GM18511 (cell line): ENCODE data around the gene HERPUD1.

Experiments
- ATAC-seq: cut with Tn5 transposase; IDR thresholded peaks from one replicate; pipeline ENCODE4 v1.9.1; 2021; ENCODE audit warnings: mild to moderate bottlenecking, moderate library complexity; ENCODE audit not compliant: unreplicated experiment

HERPUD1 gene

DNA sequence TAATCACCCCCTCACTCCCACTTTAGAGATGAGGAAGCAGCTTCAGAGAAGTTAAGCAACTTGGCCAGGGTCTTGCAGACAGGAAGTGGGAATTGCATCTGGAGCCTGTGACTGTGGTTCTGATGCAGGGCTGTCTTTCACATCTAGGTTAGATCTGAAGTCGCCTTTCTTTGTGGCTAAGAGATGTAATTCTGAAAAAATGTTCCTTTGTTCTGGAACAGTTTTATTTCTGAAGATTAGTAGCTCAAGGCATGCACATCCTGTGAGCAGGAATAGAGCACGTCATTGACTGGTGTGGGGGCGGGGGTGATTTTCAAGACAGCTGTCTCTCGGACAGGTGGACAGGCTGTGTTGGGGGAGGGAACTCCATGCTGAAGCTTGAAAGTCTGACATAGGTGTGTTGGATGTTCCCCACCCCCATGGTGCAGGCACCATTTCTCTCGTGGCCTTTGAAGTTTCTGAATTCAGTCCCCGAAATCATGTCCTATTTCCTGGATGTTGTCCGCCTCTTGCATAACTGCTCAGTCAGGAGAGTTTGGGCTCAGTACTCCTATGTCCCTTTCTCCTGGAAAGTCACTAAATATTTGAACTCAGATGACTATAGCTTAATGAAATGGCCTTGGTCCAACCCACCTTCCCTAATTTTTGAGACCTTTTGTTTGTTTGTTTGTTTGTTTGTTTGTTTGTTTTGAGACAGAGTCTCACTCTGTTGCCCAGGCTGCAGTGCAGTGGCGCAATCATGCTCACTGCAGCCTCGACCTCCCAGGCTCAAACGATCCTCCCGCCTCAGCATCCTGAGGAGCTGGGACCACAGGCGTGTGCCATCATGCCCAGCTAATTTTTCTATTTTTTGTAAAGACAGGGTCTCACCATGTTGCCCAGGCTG, 21.0 kb upstream of the HERPUD1 start:
- ATAC-seq = no peak

DNA sequence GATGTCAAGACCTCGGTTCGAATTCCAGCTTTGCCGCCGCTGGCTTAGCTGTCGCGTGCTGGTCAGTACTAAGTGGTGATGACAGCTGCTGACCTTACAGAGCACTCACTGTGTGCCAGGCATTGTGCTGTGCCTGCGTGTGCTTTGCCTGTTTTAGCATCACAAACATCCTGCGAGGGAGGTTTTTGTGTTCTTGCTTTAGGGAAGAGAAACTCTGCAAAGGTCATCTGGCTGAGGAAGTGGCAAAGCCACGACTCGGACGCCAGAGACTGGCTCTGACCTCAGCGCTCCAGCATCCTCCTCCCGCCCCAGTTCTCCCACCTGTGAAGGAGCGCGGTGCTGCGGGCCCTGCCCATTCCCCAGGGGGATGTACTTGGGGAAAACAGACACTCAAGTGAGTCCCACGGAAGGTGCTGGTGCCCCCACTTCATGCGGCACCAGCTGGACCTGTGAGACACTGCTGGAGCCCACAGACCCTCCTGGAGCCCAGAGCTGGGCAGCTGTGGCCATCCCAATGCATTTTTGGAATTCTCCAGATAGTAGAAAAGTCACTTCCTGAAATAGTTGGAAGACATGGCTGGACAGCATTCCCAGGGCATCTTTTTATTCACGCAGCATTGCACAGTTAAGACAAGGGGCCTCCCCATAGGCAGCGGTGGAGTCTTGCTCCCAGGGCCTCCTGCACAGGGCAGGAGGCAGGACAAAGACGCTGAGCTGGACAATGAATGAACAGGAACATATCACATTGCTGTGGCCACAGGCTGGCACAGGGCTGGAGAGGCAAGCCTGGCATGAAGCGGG, 20.0 kb upstream of the HERPUD1 start:
- ATAC-seq = peak; percentile 71

DNA sequence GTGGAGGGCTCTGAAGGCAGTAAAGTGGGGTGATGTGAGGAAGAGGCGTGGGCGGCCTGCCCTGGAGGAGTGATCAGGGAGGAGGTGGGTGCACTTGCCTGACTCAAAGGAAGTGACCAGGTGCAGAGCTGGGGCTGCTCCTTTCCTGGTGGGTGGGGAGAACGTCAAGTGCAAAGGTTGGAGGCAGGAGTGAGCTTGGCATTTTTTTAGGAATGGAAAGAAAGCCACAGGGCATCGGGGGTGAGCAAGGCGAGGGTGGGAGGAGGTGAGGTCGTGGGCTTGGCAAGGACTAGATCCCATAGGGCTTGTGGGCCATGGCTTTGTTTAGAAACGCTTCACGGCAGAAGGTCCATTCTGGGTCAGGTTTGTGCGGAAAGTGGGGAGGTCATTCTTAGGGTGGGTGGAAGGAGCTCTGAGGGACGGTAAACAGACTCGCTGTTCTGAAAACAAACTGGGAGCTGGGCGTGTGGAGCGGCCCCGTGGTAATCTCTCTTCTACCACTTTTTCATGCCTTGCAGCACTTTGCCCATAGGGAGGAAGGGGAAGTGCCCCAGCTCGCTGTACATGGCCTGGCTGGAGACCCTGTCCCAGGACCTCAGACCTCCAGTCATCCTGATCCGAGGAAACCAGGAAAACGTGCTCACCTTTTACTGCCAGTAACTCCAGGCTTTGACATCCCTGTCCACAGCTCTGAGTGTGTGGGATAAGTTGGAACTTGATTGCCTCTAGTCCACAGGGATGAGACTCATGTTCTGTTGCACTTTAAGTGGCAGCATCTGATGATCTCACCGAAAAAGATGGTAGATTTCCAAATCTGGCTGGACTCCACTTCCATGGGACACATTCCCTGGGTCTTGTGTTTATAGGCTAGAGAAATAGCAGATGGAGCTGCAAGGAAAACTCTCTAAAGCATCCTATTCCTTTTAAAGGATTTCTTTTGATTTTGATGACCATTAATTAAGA, 18.9 kb upstream of the HERPUD1 start:
- ATAC-seq = peak; percentile 22

DNA sequence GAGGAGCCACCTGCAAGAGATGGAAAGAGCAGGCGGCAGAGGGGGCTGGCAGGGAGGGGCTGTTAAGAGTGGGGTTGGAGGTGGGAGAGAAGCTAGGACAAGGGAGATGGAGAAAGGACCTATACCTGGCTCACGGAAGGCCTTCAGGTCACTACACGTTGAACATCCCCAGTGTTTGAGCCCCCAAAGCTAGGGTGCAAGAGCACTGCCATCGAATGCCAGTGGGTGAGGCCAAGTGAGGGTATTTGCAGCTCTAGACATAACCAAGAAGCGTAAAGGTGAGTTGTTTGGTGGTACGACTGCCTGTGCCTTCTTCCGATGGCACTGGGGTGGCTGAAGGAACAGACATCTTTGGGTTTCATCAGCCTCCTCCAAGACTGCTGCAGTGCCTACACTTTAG, 17.0 kb upstream of the HERPUD1 start:
- ATAC-seq = no peak

DNA sequence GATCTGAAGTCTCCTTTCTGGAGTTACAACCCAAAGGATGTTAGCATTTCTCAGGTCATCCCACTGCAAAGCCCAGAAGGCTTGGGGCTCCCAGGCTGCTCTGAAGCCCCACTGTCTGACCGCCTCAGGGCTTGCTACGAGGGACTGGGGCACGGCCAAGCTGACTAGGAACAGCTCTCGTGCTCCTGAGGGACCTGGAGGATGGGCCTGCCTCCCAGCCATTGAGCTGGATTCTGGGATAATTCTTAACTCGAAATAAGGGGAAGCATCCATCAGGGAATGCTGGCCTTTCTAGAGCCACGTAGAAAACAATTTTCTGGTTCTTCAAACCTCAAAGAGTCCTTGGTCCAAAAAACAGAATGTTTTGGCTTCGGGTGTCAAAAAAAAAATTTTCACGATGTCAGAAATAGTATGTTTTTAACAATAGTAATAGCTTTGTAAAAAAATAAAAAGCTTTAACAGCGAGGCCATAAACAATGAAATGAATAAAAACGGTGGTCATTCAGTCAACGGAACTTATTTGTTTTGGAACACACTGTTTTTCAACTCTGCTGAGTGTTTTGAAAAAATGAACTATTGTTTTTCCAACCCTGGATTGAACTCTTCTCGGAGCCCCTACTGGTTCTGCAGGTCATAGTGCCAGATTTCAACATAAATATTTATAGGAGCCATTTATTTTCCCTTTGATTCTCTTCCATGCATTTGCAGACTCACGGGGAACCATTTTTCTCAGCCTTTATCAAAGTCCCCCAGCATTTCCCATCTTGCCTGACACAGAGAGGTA, 16.4 kb upstream of the HERPUD1 start:
- no peak for ATAC-seq

DNA sequence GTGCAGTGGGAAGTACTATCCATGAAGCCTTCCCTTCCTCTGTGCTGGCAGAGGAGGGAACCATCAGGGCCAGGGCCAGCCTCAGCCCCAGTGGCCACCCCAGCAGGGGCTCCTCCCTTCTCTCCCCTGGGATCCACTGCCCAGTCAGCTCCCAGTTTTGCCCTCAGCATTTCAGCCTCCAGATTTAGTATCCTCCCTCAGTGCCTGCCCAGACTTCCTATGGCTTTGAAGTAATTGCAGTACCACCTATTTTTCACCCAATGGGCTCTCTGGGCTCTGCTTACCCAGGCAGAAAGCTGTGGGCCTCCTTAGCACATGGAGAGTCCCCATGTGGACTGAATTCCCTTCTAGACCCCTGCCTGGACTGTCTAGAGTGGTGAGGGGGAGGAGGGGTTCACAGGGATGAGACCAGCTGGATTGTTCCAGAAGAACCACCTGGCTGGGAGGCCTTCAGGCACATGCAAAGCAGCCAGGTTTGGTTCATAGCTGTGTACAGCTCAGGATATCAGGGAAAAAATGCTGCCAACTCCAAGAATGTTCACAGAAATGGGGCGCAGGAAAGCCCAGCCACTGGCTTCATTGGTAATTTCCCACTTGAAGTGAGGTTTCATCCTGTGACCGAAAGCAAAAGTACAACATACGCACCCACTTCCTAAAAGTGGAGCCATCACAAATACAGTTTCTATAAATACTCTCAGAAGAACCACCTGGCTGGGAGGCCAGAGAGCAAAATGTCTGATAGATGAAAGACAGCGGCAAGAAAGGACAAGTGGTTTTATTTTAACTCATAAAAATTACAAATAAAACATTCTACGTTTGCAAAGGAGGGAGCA, 15.2 kb upstream of the HERPUD1 start:
- peak; percentile 73 for ATAC-seq

DNA sequence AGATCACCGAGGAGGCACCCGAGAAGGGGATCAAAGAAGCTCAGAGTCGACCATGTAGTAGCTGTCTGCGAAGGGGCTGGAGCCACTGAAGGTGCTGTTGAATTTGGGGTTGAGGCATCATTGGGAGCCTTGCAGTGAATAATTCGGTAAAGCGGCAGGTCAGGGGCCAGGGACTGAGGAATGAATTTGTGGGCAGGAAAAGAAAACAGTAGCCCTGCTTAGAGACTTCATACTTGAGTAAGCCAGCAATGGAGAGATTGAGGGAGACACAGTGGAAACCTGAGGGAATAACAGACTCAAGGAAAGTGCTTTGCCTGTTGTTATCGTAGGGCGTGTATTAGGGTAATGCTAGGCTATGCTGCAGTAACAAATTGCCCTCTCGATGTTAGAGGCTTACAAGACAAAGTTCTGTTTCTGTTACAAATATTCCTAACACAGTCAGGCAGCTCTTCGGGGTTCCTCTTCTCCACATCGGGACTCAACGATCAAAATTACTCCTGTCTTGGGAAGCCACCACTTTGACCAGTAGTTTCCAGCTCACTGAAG, 13.4 kb upstream of the HERPUD1 start:
- ATAC-seq = no peak

DNA sequence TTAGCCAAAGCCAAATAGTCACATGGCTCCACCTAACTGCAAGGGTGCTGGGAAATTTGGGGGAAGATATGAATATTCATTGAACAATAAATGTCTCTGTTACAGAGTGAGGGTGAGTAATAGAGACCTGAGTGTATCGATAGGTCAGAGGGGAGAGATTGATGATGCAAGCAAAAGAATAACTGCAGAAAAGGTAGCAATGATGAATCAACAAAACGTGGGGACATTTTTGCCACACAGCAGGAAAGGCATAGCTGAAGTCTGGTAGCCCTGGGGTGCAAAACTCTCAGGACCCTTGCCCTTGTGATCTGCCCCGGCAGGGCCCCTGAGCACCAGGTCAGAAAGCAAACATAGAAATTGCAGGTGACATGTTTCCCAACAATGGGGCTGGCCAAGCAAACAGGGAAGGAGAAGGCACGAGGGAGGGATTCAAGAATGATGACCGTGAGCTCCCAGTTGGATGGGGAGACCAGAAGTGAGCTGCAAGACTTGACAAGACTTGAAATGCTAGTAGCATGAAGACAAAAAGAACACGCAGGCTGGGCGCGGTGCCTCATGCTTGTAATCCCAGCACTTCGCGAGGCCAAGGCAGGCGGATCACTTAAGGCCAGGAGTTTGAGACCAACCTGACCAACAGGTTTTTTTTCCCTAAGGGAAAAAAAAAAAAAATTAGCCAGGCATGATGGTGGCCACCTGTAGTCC, 12.7 kb upstream of the HERPUD1 start:
- no peak for ATAC-seq

DNA sequence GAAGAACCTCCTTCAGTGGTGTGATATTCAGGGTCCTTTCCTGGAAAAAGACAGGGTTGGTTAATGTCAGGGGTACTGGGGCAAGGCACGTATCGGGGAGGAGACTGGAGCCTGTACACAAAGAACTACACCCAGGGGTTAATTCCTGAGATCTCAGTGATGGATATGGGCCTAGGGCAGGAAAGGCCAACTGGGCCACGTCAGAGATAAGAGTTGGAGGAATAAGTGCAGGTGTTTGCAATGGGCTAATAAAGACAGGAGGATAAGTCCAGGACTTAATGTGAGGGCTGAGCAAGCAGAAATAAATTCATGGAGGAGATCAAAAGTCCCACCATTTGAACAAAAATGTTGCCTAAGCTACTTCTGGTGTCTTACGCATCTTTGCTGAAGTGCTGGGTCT, 10.4 kb upstream of the HERPUD1 start:
- ATAC-seq = no peak

DNA sequence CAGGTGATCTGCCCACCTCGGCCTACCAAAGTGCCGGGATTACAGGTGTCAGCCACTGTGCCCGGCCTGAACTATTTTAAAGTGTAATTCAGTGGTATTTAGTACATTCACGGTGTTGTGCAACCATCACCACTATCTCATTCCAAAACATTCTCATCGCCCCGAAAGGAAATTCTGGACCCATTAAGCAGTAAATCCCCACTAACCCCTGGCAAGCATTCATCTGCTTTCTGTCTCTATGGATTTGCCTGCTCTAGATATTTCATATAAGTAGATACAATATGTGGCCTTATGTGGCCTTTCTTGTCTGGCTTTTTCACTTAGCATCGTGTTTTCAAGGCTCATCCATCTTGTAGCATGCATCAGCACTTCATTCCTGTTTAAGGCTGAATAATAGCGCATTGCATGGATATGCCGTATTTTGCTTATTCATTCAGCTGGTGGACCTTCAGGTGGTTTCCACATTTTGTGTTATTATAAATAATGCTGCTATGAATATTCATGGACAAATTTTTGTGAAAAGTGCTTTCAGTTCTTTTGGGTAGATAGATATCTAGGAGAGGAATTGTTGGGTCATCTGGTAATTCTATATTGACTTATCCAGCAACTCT, 8.4 kb upstream of the HERPUD1 start:
- ATAC-seq = no peak

DNA sequence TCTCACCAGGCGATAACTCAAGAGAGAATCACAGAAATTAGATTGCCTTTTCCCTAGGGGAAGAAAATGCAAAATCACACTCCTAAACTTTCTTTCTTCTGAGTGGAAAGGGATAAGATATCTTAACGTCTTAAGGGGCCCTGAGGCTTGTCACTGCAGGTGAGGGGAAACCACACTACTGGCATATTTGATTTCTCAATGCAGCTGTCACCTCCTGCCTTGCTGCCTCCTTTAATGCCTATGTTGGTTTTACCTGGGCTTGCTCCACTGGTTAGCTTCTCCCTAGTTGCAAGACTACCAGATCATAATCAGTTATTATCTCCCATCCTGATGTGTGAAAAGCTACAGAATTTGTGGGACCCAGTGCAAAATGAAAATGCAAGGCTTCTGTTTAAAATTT, 4.5 kb upstream of the HERPUD1 start:
- ATAC-seq = no peak

DNA sequence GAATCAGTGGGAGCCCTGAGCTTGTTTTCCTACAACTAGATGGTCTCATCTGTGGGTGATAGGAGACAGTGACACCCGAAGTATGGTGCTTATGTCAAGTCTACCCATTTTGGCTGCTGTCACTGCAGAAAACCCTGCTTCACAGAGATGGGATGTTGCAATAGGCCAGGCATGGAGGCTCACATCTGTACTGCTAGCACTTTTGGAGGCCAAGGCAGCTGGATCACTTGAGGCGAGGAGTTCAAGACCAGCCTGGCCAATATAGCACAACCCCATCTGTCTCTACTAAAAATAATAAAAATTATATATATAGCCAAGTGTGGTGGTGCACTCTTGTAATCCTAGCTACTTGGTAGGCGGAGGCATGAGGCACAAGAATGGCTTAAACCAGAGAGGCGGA, 2.3 kb upstream of the HERPUD1 start:
- no peak for ATAC-seq

DNA sequence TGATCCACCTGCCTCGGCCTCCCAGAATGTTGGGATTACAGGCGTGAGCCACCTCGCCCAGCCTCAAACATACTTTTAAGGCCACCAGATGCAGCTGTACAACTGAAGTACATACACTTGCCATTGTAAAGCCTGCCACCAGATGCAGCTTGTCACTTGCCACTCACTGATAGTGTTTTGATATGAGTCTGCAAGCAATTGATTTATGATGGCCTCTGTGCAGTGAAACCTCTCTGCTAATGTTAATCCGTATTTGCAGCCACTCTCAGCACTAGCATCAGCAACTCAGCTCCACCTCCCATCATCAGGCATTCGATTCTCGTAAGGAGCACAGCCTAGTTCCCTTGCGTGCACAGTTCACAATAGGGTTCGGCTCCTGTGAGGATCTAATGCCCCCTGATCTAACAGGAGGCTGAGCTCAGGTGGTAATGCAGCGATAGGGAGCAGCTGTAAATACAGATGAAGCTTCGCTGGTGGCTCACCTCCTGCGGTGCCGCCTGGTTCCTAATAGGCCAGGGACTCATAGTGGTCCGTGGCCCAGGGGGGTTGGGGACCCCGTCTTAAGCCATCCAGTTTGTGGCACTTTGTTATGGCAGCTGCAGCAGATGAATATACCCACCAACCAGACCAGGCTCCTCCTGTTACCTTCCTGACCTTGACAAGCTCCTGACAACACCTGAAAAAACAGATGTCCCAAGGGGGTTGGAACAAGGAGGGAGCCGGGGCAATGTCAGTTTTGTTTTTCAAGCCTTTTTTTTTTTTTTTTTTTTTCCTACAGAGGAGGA, 1.3 kb upstream of the HERPUD1 start:
- ATAC-seq = no peak

DNA sequence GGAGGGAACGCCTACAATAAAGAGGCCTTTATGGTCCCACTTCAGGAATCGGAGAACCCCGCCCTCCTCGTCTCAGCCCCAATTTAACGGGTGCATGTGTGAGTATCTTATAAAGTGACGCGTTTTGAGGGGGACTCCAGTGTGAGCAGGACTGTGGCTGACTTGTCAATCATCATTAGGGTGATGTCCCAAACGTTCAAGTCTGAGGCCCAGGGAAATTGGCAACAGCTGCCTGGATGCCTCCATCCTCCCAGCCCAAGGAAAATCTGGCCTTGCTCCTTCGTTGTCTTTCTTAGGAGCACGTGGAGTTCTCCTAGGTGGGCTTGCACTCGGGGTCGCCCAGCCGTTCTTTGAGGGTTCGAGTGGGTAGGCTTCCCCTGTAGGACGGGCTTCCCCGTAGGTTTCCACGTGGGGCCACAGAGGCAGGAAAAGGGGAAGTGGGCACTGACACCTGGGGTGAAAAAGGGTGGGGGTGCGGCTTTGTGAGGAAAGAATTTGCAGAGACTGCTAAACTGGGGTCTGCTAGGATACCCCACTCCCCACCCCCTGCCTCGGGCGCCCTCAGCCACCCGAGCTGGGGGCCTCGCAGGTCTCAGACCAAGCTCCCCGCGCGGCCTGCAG, 561 bp upstream of the HERPUD1 start:
- peak; percentile 45 for ATAC-seq

DNA sequence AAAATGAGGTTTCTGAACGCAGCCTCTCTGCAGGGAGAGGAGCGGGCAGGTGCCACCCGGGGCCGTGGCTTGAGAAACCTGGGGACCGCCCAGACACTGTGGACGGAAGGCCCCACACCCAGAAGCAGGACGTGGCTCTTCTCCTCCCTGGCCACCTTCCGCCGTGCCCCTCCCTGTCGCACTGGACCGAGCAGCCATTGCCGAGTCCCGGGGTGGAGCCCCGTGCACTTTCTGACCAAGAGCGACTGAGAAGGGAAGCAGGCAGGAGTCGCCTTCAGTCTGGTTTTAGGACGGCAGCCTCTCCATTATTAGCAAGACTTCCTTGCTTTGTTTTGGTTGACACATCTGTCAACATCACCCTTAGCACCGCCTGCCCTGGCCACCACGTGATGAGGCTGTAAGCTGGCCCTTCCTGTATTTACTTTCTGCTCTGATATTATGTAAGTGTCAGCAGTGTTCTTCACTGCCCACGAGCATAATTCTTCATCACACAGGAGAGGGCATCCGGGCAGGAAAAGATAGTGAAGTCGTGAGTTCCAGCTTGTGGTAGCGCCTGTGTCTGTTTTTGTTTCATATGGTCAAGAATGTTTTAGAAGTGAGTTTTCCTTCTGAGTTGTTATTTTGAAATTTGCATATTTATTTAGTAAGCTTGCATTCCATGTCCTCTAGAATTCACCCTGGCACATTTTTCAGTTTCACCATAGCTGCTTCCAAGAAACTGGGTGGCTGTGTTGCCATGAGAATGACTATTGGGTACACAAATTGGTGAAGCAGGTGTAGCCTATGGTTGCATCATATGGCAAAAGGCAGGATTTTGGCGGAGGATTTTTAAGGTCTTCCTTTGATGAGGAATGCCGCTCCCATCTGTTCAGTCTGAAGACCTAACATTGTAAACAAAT, 1.0 kb downstream of the HERPUD1 start:
- ATAC-seq = no peak
